ENCODE data around the gene ADCY1. TPM values are rescaled to one million over a fixed set of nuclear protein-coding genes. Genes with fewer than 3 reads are reported as not detected.

ADCY1 gene
- total RNA-seq, 1 donor from 2014 or later: 4.7 TPM

DNA sequence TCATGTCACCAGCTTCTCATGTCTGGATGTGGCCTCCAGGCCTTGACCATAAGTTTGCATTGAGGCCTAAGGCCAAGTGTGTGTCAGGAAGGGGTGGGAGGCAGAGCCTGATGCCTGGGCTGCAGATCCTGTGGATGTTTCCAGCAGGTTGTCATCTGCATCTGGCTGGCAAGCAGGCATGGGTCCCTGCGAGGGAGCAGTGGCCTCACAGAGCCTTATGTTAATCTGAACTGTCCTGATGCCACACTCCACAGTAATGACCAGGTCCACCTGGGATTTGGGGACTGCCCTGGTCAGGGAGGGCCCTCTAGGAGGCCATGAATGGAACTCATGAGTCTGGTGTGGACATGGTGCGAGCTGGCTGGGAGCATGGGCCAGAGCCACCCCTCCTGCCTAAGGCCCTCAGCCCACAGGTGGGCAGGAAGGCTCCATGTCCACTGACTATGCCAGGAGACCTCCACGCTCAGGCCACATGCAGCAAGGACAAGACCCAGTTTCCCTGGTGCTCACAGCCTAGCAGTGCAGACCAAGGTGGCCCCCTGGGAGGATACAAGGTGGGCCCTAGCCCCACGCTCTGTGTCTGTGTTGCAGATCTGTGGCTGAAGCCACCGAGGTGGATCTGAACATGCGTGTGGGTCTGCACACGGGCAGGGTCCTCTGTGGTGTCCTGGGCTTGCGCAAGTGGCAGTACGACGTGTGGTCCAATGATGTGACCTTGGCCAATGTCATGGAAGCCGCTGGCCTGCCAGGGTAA lies 83.1 kb downstream of the ADCY1 start:
- no peaks in the 10 kb centered on the region for H3K36me3 Mint-ChIP-seq
- no peak overlapping the region for H3K4me3 Mint-ChIP-seq
- no peak overlapping the region for H3K27ac Mint-ChIP-seq
- DNase-seq (ENCODE audit: low spot score in 2 of 2, unreplicated experiment in 2 of 2): no peak
- H3K27me3 Mint-ChIP-seq (ENCODE audit: low read depth): no peaks in the 10 kb centered on the region
- no peaks in the 10 kb centered on the region for H3K4me1 Mint-ChIP-seq
- TF ChIP-seq, protein P1, sequence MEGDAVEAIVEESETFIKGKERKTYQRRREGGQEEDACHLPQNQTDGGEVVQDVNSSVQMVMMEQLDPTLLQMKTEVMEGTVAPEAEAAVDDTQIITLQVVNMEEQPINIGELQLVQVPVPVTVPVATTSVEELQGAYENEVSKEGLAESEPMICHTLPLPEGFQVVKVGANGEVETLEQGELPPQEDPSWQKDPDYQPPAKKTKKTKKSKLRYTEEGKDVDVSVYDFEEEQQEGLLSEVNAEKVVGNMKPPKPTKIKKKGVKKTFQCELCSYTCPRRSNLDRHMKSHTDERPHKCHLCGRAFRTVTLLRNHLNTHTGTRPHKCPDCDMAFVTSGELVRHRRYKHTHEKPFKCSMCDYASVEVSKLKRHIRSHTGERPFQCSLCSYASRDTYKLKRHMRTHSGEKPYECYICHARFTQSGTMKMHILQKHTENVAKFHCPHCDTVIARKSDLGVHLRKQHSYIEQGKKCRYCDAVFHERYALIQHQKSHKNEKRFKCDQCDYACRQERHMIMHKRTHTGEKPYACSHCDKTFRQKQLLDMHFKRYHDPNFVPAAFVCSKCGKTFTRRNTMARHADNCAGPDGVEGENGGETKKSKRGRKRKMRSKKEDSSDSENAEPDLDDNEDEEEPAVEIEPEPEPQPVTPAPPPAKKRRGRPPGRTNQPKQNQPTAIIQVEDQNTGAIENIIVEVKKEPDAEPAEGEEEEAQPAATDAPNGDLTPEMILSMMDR (IDR thresholded peaks at IDR 0.05; ENCODE audit: unreplicated experiment): no peak
- H3K9me3 Mint-ChIP-seq: no peaks in the 10 kb centered on the region

DNA sequence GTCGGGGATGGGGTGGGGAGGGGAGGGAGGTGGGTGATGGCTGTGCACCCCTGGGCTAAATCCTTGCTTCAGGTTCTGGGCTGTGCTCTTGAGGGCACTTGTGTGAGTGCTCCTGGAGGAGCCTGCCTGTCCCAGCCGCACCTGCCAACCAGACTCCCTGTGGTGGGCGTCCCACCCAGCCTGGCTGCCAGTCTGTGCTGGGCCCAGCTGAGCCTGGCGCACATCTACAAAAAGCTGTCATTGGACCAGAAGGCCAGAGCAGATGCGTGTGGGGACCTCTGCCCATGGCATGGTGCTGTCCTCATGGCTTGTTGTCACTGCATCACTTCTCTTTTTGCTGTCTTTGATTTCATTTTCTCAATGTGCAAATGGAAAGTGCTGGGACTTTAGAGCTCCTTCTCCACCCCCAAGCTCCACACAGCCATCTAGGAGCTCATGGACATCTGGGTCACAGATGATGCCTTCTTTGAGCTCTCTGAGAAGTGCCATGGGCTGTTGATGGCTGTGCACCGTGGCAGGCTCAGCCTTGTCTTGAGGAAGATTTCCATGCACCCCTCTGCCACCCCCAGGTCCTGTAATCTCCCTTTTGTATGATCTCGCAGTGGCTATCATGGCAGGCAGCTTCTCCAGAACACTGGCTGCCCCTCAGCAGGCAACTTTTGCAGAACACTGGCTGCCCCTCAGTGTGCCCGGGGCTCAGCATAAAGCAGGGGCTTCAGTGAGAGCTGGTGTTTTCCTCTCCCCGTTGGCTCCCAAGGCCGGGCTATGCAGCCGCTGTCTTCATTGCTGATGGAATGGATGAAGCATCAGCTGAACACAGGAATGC lies 83.9 kb downstream of the ADCY1 start:
- no peaks in the 10 kb centered on the region for H3K27me3 Mint-ChIP-seq (ENCODE audit: low read depth)
- H3K36me3 Mint-ChIP-seq: no peaks in the 10 kb centered on the region
- no peaks in the 10 kb centered on the region for H3K9me3 Mint-ChIP-seq
- DNase-seq (ENCODE audit: low spot score in 2 of 2, unreplicated experiment in 2 of 2): no peak
- H3K4me3 Mint-ChIP-seq: no peak overlapping the region
- H3K4me1 Mint-ChIP-seq: no peaks in the 10 kb centered on the region
- no peak overlapping the region for H3K27ac Mint-ChIP-seq
- TF ChIP-seq, protein P1 (IDR thresholded peaks at IDR 0.05; ENCODE audit: unreplicated experiment): no peak

DNA sequence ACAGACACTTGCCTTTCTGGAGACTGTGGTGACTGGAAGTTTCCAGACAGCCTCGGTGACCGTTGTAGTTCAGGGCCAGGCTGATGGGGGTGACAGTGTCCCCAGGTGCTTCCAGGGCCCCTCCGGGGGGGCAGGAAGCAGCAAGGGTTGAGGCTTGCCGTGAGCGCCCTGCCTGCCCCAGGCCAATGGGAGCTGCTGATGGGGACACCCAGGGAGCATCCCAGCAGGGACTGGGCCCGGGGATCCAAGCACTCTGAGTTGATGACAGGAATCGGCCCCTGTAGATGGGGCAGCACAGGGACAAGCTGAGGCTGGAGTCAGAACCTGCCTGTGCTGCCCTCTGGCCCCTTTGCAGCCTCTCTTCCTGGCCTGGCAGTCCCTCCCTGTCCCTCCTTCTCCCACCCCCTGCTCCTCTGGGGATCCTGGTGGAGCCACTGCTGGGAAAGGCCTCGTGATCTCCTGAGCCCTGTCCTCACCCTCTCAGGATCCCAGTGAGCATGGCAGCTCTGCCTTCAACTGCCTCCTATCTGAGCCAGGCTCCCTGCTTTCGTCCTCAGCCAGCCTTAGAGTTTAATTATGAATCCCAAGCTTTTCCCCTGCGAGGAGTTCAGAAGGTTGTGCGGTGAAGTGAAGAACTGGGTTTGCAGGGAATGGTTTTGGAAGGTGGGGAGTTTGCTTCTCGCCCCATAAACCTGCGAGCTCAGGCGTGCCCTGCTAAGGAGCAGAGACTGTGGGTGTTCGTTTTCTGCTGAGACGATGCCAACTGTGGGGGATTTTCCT lies 84.7 kb downstream of the ADCY1 start:
- TF ChIP-seq, protein P1 (IDR thresholded peaks at IDR 0.05; ENCODE audit: unreplicated experiment): no peak
- H3K4me1 Mint-ChIP-seq: no peaks in the 10 kb centered on the region
- H3K36me3 Mint-ChIP-seq: no peaks in the 10 kb centered on the region
- no peak overlapping the region for H3K4me3 Mint-ChIP-seq
- H3K9me3 Mint-ChIP-seq: no peaks in the 10 kb centered on the region
- no peak overlapping the region for H3K27ac Mint-ChIP-seq
- H3K27me3 Mint-ChIP-seq (ENCODE audit: low read depth): no peaks in the 10 kb centered on the region
- DNase-seq (ENCODE audit: low spot score in 2 of 2, unreplicated experiment in 2 of 2): no peak

DNA sequence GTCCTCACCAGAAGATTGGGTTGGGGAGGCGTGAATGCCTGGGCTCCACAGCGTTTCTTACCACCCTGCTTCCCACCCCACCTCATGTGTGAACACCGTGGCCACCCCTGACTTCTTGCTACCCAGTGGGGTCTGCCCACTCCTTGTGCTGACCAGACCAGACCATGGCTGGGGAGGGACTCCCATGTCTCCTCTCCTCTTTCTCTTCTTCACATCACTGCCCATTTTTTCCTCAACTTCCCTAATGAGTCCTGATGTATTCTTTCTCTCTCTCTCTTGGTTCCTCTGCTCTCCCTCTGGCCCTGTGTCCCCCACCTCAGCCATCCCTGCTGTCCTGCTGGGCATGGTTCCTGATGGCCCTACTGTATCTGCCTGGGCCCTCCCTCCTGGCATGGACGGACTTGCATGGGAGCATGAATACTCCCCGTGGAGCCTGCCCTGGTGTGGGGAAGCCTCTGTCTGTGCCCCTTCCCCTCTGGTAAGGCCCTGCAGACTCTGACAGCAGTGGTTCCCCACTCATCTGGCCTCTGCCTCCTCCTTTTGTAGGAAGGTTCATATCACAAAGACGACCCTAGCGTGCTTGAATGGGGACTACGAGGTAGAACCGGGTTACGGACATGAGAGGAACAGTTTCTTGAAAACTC lies 85.5 kb downstream of the ADCY1 start:
- Mint-ChIP-seq H3K9me3 (no peaks in the 10 kb centered on the region), H3K27ac (no peak overlapping the region), H3K4me3 (no peak overlapping the region), H3K36me3 (no peaks in the 10 kb centered on the region), H3K4me1 (no peaks in the 10 kb centered on the region), H3K27me3 (ENCODE audit: low read depth) (no peaks in the 10 kb centered on the region)
- DNase-seq (ENCODE audit: low spot score in 2 of 2, unreplicated experiment in 2 of 2): no peak
- TF ChIP-seq, protein P1 (IDR thresholded peaks at IDR 0.05; ENCODE audit: unreplicated experiment): no peak

DNA sequence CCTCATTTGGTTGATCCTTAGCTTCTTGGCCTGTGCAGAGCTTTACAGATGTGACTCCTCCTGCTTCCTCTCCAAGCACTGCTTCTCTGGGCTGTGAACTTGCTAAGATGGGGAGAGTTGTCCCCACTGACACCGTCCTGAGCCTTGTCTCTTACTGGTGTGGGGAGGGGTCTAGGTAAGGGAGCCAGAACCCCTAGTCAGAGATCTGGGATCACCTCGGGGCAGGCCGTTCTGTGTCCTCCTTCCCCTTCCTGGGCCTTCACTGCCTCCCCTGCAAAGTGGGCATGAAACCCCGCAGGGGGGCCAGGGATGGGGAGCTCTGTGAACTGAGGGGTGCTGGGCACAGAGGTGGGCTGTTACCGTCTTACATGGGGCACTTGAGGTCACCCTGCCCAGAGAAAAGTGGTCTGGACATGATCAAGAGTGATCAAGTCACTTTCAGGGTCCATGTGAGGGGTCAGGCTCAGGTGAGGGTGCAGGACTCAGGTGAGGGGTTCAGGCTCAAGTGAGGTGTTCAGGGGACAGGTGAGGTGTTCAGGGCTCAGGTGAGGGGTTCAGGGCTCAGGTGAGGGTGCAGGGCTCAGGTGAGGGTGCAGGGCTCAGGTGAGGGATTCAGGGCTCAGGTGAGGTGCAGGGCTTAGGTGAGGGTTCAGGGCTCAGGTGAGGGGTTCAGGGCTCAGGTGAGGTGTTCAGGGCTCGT lies 86.2 kb downstream of the ADCY1 start:
- no peak overlapping the region for H3K4me3 Mint-ChIP-seq
- no peak overlapping the region for H3K27ac Mint-ChIP-seq
- H3K9me3 Mint-ChIP-seq: no peaks in the 10 kb centered on the region
- no peaks in the 10 kb centered on the region for H3K36me3 Mint-ChIP-seq
- H3K4me1 Mint-ChIP-seq: no peaks in the 10 kb centered on the region
- no peaks in the 10 kb centered on the region for H3K27me3 Mint-ChIP-seq (ENCODE audit: low read depth)
- TF ChIP-seq, protein P1 (IDR thresholded peaks at IDR 0.05; ENCODE audit: unreplicated experiment): no peak
- no peak for DNase-seq (ENCODE audit: low spot score in 2 of 2, unreplicated experiment in 2 of 2)
